Measurements from ENCODE around the gene ADORA3.

- TF ChIP-seq CTCF (IDR thresholded peaks at IDR 0.05; ENCODE audit: low read depth, low read length), result no peak
- no peak for TF ChIP-seq EZH2phosphoT487 (IDR thresholded peaks at IDR 0.05; ENCODE audit: low read depth)
Observed at GRCh38 chr1:111551623-111552411, 48.4 kb upstream of the ADORA3 start.

All from OCI-LY3 (cell line).